HepG2 (cell line): ENCODE measurements around the gene ZFPL1. TPM values are rescaled to one million over a fixed set of nuclear protein-coding genes. Genes with fewer than 3 reads are reported as not detected.

Experiments used
- ATF1 ChIP-seq: IDR thresholded peaks from 2 replicates; pipeline ENCODE4 v1.6.1; 2016; ENCODE audit warnings: mild to moderate bottlenecking, control low read depth
- BRF2 ChIP-seq: sonication (generic); formaldehyde crosslinking; IDR thresholded peaks from 2 replicates; pipeline ENCODE4 v1.8.1; 2022; ENCODE audit warnings: mild to moderate bottlenecking, missing genetic modification reagents
- CHCHD3 ChIP-seq: sonication (generic); formaldehyde crosslinking; IDR thresholded peaks from 2 replicates; pipeline ENCODE4 v1.8.0; 2022; ENCODE audit warnings: mild to moderate bottlenecking, missing genetic modification reagents, moderate library complexity
- HDAC1 ChIP-seq: sonication (generic); formaldehyde crosslinking; IDR thresholded peaks from 2 replicates; pipeline ENCODE4 v1.5.1; 2020; ENCODE audit warnings: mild to moderate bottlenecking, missing genetic modification reagents
- KAT2B ChIP-seq: fragments of 150-350 bp; IDR thresholded peaks from 2 replicates; pipeline ENCODE4 v1.6.1; 2014; ENCODE audit warnings: low read depth, low read length, borderline replicate concordance
- MEIS2 ChIP-seq: sonication (generic); formaldehyde crosslinking; IDR thresholded peaks from 2 replicates; pipeline ENCODE4 v1.9.0; 2021; ENCODE audit warnings: mild to moderate bottlenecking, missing genetic modification reagents
- MNT ChIP-seq: fragments of 450-650 bp; IDR thresholded peaks from 2 replicates; pipeline ENCODE4 v1.6.1; 2016
- NFE2 ChIP-seq: sonication (generic); formaldehyde crosslinking; IDR thresholded peaks from 2 replicates; pipeline ENCODE4 v1.4.0; 2020; ENCODE audit warnings: missing genetic modification reagents
- PPARG ChIP-seq: conservative IDR thresholded peaks from 2 replicates; pipeline ENCODE4 v1.6.1; 2016; ENCODE audit warnings: missing biosample characterization, missing genetic modification reagents
- REXO4 ChIP-seq: sonication (generic); formaldehyde crosslinking; IDR thresholded peaks from 2 replicates; pipeline ENCODE4 v1.8.0; 2022; ENCODE audit warnings: missing genetic modification reagents, mild to moderate bottlenecking, borderline replicate concordance
- THAP11 ChIP-seq: IDR thresholded peaks from 2 replicates; pipeline ENCODE4 v1.6.1; 2016; ENCODE audit warnings: missing biosample characterization, missing genetic modification reagents
- ZNF550 ChIP-seq: sonication (generic); formaldehyde crosslinking; IDR thresholded peaks from 2 replicates; pipeline ENCODE4 v1.4.0; 2020; ENCODE audit warnings: mild to moderate bottlenecking, missing genetic modification reagents, borderline replicate concordance
- ZSCAN12 ChIP-seq: sonication (generic); formaldehyde crosslinking; IDR thresholded peaks from 2 replicates; pipeline ENCODE4 v1.9.0; 2021; ENCODE audit warnings: mild to moderate bottlenecking, missing genetic modification reagents
- ZSCAN22 ChIP-seq: sonication (generic); formaldehyde crosslinking; IDR thresholded peaks from 2 replicates; pipeline ENCODE4 v1.4.0; 2020; ENCODE audit warnings: mild to moderate bottlenecking, missing genetic modification reagents
- ZSCAN30 ChIP-seq: sonication (generic); formaldehyde crosslinking; IDR thresholded peaks from 2 replicates; pipeline ENCODE4 v1.5.0; 2020; ENCODE audit warnings: mild to moderate bottlenecking, missing genetic modification reagents
- polyA plus RNA-seq, 8 experiments: library from polyadenylated mRNA; depleted of rRNA in 3 of 8; stranded (reverse) in 7 of 8; unstranded in 1 of 8; fragments of >200 nt; fragmentation: Illumina TruSeq in 4 of 8; extraction: Trizol in 4 of 8; gene quantifications; 2 replicates each; pipeline versions ENCODE4 v1.2.1 to v1.2.3, GENCODE V29; 2011 to 2016; ENCODE audit warnings: low read depth in 4 of 8, missing spikeins in 1 of 8, mixed read lengths in 1 of 8; ENCODE audit not compliant: insufficient read depth in 1 of 8
- total RNA-seq, 5 experiments: library from RNA; depleted of rRNA; stranded (reverse); fragments of >200 nt; fragmentation: Illumina TruSeq; extraction: Trizol; gene quantifications; 2 replicates each; pipeline ENCODE4 v1.2.3, GENCODE V29; 2016; ENCODE audit warnings: low read depth in 1 of 5
- TF ChIP-seq, protein P1 (sequence below): sonication (generic); formaldehyde crosslinking; IDR thresholded peaks from 2 replicates; pipeline ENCODE4 v1.4.0; 2020; ENCODE audit warnings: mild to moderate bottlenecking, missing genetic modification reagents
- TF ChIP-seq, protein P2 (sequence below): sonication (generic); formaldehyde crosslinking; IDR thresholded peaks from 2 replicates; pipeline ENCODE4 v1.9.0; 2021; ENCODE audit warnings: mild to moderate bottlenecking, missing genetic modification reagents
- TF ChIP-seq, protein P3 (sequence below): sonication (generic); formaldehyde crosslinking; IDR thresholded peaks from 2 replicates; pipeline ENCODE4 v1.4.0; 2020; ENCODE audit warnings: missing genetic modification reagents

Gene ZFPL1
- total and polyA plus RNA-seq, 2 of the 13 experiments (the other 11 are each of a cell fraction or from before 2014, with no cell fraction given), result 32.2 to 56.0 TPM

GRCh38 chr11:65040847-65041622, 43.0 kb upstream of the ZFPL1 start, which contains the start of gene SAC3D1 (continued):
- 0 out of 2 replicates have a peak, but pooled peaks have one; percentile 9 for TF ChIP-seq MNT
- peak; percentile 90 for TF ChIP-seq PPARG (CRISPR knock-in tag)
- TF ChIP-seq, protein P1, sequence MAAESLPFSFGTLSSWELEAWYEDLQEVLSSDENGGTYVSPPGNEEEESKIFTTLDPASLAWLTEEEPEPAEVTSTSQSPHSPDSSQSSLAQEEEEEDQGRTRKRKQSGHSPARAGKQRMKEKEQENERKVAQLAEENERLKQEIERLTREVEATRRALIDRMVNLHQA, result no peak
- TF ChIP-seq KAT2B, result no peak
- no peak for TF ChIP-seq NFE2 (CRISPR knock-in tag)
- no peak for TF ChIP-seq ZSCAN30 (CRISPR knock-in tag)
- TF ChIP-seq REXO4 (CRISPR knock-in tag), result peak; percentile 45; the same call in 1 of the 2 replicates
- TF ChIP-seq THAP11, result peak; percentile 92
- peak; percentile 45; the same call in 1 of the 2 replicates for TF ChIP-seq BRF2
- TF ChIP-seq HDAC1 (CRISPR knock-in tag), result peak; percentile 70; the same call in 1 of the 2 replicates
- TF ChIP-seq ATF1, result peak; percentile 39; the same call in 1 of the 2 replicates
- TF ChIP-seq MEIS2 (CRISPR knock-in tag), result peak; percentile 79
- no peak for TF ChIP-seq CHCHD3 (CRISPR knock-in tag)
- TF ChIP-seq ZSCAN22, result 0 out of 2 replicates have a peak, but pooled peaks have one; percentile 44
- TF ChIP-seq, protein P2, sequence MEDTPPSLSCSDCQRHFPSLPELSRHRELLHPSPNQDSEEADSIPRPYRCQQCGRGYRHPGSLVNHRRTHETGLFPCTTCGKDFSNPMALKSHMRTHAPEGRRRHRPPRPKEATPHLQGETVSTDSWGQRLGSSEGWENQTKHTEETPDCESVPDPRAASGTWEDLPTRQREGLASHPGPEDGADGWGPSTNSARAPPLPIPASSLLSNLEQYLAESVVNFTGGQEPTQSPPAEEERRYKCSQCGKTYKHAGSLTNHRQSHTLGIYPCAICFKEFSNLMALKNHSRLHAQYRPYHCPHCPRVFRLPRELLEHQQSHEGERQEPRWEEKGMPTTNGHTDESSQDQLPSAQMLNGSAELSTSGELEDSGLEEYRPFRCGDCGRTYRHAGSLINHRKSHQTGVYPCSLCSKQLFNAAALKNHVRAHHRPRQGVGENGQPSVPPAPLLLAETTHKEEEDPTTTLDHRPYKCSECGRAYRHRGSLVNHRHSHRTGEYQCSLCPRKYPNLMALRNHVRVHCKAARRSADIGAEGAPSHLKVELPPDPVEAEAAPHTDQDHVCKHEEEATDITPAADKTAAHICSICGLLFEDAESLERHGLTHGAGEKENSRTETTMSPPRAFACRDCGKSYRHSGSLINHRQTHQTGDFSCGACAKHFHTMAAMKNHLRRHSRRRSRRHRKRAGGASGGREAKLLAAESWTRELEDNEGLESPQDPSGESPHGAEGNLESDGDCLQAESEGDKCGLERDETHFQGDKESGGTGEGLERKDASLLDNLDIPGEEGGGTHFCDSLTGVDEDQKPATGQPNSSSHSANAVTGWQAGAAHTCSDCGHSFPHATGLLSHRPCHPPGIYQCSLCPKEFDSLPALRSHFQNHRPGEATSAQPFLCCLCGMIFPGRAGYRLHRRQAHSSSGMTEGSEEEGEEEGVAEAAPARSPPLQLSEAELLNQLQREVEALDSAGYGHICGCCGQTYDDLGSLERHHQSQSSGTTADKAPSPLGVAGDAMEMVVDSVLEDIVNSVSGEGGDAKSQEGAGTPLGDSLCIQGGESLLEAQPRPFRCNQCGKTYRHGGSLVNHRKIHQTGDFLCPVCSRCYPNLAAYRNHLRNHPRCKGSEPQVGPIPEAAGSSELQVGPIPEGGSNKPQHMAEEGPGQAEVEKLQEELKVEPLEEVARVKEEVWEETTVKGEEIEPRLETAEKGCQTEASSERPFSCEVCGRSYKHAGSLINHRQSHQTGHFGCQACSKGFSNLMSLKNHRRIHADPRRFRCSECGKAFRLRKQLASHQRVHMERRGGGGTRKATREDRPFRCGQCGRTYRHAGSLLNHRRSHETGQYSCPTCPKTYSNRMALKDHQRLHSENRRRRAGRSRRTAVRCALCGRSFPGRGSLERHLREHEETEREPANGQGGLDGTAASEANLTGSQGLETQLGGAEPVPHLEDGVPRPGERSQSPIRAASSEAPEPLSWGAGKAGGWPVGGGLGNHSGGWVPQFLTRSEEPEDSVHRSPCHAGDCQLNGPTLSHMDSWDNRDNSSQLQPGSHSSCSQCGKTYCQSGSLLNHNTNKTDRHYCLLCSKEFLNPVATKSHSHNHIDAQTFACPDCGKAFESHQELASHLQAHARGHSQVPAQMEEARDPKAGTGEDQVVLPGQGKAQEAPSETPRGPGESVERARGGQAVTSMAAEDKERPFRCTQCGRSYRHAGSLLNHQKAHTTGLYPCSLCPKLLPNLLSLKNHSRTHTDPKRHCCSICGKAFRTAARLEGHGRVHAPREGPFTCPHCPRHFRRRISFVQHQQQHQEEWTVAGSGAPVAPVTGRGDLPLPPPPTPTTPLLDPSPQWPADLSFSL (CRISPR knock-in tag), result no peak
- TF ChIP-seq, protein P3, sequence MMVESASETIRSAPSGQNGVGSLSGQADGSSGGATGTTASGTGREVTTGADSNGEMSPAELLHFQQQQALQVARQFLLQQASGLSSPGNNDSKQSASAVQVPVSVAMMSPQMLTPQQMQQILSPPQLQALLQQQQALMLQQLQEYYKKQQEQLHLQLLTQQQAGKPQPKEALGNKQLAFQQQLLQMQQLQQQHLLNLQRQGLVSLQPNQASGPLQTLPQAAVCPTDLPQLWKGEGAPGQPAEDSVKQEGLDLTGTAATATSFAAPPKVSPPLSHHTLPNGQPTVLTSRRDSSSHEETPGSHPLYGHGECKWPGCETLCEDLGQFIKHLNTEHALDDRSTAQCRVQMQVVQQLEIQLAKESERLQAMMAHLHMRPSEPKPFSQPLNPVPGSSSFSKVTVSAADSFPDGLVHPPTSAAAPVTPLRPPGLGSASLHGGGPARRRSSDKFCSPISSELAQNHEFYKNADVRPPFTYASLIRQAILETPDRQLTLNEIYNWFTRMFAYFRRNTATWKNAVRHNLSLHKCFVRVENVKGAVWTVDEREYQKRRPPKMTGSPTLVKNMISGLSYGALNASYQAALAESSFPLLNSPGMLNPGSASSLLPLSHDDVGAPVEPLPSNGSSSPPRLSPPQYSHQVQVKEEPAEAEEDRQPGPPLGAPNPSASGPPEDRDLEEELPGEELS, result peak; percentile 46
- no peak for TF ChIP-seq ZSCAN12 (CRISPR knock-in tag)
- TF ChIP-seq ZNF550 (CRISPR knock-in tag), result no peak
